ENCODE data around the gene KIF21A.

DNA sequence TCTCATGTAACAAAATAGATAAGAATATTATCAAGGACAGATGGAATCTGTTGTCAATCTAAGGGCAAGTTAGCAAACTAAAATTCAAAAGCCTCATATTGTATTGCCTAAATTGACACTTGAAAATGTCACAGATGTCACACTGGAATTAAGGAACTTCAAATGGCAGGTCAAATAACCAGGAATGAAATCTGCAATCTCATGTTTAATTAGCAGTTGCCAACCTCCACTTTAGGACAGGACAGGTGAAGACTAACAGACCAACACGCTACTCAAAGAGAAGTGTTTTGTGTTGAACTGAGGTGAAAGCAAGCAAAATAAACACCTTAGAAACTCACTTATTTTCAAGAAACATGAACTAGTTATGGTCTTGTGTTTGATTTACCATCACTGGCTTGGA lies 11.1 kb downstream of the KIF21A start:
- TF ChIP-seq, protein P1, sequence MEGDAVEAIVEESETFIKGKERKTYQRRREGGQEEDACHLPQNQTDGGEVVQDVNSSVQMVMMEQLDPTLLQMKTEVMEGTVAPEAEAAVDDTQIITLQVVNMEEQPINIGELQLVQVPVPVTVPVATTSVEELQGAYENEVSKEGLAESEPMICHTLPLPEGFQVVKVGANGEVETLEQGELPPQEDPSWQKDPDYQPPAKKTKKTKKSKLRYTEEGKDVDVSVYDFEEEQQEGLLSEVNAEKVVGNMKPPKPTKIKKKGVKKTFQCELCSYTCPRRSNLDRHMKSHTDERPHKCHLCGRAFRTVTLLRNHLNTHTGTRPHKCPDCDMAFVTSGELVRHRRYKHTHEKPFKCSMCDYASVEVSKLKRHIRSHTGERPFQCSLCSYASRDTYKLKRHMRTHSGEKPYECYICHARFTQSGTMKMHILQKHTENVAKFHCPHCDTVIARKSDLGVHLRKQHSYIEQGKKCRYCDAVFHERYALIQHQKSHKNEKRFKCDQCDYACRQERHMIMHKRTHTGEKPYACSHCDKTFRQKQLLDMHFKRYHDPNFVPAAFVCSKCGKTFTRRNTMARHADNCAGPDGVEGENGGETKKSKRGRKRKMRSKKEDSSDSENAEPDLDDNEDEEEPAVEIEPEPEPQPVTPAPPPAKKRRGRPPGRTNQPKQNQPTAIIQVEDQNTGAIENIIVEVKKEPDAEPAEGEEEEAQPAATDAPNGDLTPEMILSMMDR (IDR thresholded peaks at IDR 0.05) = no peak
- no peak for TF ChIP-seq POLR2A (IDR thresholded peaks at IDR 0.05)
